AG04450 (cell line): ENCODE data around the gene ORM2. TPM values are rescaled to one million over a fixed set of nuclear protein-coding genes. Genes with fewer than 3 reads are reported as not detected.

Experiments used
- CTCF ChIA-PET: fragments of 300-600, 350-600 bp; formaldehyde crosslinking; extraction: SDS; loops from one replicate; lab custom pipeline; 2022; ENCODE audit warnings: antibody characterized with exemption, inconsistent platforms; lab: Charles Lee
- POLR2A ChIA-PET: fragments of 350-600 bp; formaldehyde crosslinking; extraction: SDS; loops from one replicate; lab custom pipeline; 2021; ENCODE audit warnings: antibody characterized with exemption, inconsistent platforms; lab: Yijun Ruan, JAX
- DNase-seq: peaks from one replicate; pipeline ENCODE4 v3.0.0-alpha.2; 2011; ENCODE audit warnings: low read depth, low spot score
- H3K27ac ChIP-seq: one replicate; pipeline ENCODE4 v1.5.1; 2012; ENCODE audit warnings: low read depth, low read length, control low read depth
- H3K27me3 ChIP-seq: one replicate; pipeline ENCODE4 v1.6.0; 2012; ENCODE audit warnings: low read length; ENCODE audit not compliant: control insufficient read depth, insufficient read depth
- H3K4me3 ChIP-seq: 2 replicates; pipeline ENCODE4 v1.5.1; 2011; ENCODE audit warnings: mild to moderate bottlenecking, low read depth, low read length, control low read depth
- H3K9me3 ChIP-seq: 2 replicates; pipeline ENCODE4 v1.5.1; 2012; ENCODE audit warnings: low read length; ENCODE audit not compliant: control insufficient read depth, insufficient read depth
- polyA plus RNA-seq: library from polyadenylated mRNA; depleted of rRNA; stranded (reverse); fragments of >200 nt; gene quantifications from 2 replicates; pipeline ENCODE4 v1.2.3, GENCODE V29; 2011
- TF ChIP-seq, protein P1 (sequence below): IDR thresholded peaks from 2 replicates; pipeline ENCODE4 v1.5.1; 2011; ENCODE audit warnings: low read depth, low read length, control low read depth, inconsistent platforms

ORM2 gene
- polyA plus RNA-seq, 1 experiment, result not detected

DNA sequence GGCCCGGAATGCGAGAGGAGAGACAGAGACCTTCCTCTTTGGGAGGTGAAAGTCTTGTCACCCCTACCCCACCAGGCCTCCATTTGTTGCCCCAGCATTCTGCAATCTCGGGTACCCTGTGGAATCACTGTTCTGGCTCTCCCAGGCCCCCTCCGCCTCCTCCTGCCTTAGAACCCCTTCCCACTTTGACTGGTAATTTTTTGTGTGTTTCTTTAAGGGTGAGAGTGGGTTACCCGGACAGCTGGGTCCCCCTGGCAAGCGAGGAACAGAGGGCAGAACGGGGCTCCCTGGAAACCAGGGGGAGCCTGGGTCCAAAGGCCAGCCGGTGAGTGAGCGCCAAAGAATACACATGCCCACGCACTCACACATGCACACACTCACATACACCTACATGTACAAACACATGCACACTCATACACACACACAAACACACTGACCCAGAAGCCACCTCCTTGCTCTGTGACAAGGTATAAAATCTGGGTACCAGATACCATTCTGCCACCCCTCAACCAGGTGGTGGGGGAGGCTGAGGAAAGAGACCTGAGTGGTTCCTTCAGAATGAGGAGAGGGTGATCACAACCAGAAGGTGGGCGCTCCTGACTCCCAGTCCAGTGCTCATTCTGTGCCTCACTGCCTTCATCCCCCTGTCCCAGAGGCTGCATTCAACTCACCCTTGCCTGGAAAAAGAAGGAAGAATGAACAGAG is 37.6 kb upstream of the ORM2 start:
- TF ChIP-seq, protein P1, sequence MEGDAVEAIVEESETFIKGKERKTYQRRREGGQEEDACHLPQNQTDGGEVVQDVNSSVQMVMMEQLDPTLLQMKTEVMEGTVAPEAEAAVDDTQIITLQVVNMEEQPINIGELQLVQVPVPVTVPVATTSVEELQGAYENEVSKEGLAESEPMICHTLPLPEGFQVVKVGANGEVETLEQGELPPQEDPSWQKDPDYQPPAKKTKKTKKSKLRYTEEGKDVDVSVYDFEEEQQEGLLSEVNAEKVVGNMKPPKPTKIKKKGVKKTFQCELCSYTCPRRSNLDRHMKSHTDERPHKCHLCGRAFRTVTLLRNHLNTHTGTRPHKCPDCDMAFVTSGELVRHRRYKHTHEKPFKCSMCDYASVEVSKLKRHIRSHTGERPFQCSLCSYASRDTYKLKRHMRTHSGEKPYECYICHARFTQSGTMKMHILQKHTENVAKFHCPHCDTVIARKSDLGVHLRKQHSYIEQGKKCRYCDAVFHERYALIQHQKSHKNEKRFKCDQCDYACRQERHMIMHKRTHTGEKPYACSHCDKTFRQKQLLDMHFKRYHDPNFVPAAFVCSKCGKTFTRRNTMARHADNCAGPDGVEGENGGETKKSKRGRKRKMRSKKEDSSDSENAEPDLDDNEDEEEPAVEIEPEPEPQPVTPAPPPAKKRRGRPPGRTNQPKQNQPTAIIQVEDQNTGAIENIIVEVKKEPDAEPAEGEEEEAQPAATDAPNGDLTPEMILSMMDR, result no peak
- Histone ChIP-seq H3K9me3 (no peaks in the 10 kb centered on the region), H3K27me3 (no peaks in the 10 kb centered on the region), H3K4me3 (no peak overlapping the region), H3K27ac (no peak overlapping the region)
- POLR2A ChIA-PET, result no interaction called here
- DNase-seq, result no peak
- CTCF ChIA-PET, result interaction anchor here (1.1 to 16.9 kb wide), 14 partner anchors 11 to 226 kb away, joined by 3 to 348 read pairs (median 8); partner anchors contain the start of genes COL27A1 and KIF12

- TF ChIP-seq, protein P1, result no peak
- POLR2A ChIA-PET, result no interaction called here
- Histone ChIP-seq H3K27me3 (no peaks in the 10 kb centered on the region), H3K27ac (no peak overlapping the region), H3K4me3 (no peak overlapping the region), H3K9me3 (no peaks in the 10 kb centered on the region)
- no peak for DNase-seq
- CTCF ChIA-PET, result interaction anchor here (0.7 to 16.9 kb wide), 3 partner anchors 49 to 213 kb away, joined by 4 to 348 read pairs (median 162); no protein-coding TSS in a partner anchor
These were observed 35.0 kb upstream of the ORM2 start for GRCh38 chr9:114294664-114295063.

GRCh38 chr9:114296338-114296737 is 33.3 kb upstream of the ORM2 start:
- no peak overlapping the region for H3K27ac ChIP-seq
- TF ChIP-seq, protein P1, result no peak
- no peak for DNase-seq
- no peaks in the 10 kb centered on the region for H3K9me3 ChIP-seq
- ChIA-PET POLR2A (no interaction called here), CTCF (interaction anchor here (0.8 to 16.9 kb wide), 3 partner anchors 109 to 214 kb away, joined by 4 to 348 read pairs (median 162); no protein-coding TSS in a partner anchor)
- no peak overlapping the region for H3K4me3 ChIP-seq
- no peaks in the 10 kb centered on the region for H3K27me3 ChIP-seq

GRCh38 chr9:114299286-114300152 is 30.1 kb upstream of the ORM2 start:
- POLR2A ChIA-PET, result no interaction called here
- Histone ChIP-seq H3K27me3 (no peaks in the 10 kb centered on the region), H3K4me3 (no peak overlapping the region), H3K9me3 (no peaks in the 10 kb centered on the region), H3K27ac (no peak overlapping the region)
- CTCF ChIA-PET, result interaction anchor here (0.9 to 2.1 kb wide), 4 partner anchors 9 to 217 kb away, joined by 3 to 10 read pairs (median 6); no protein-coding TSS in a partner anchor
- TF ChIP-seq, protein P1, result no peak
- DNase-seq, result no peak
